HepG2 (cell line): ENCODE measurements around the gene GRK6. TPM values are rescaled to one million over a fixed set of nuclear protein-coding genes. Genes with fewer than 3 reads are reported as not detected.
A peak's percentile ranks its signal among the peaks of the same experiment; 100 is the strongest.

Experiments
- ATAC-seq: fragments of 200-7000 bp; cut with Tn5 transposase; 3 replicates; pipeline ENCODE4 v1.9.1; 2020; ENCODE audit warnings: mild to moderate bottlenecking, moderate library complexity
- BruUV-seq: library from RNA; stranded (reverse); fragments of 400-500 nt; replicated peaks from 2 replicates; lab custom pipeline; 2021; lab: Mats Ljungman, UMichigan
- CTCF ChIA-PET: fragments of 300-600 bp; formaldehyde crosslinking; extraction: SDS; loops from one replicate; lab custom pipeline; 2021; ENCODE audit warnings: low total read pairs, inconsistent platforms, low intra/inter-chr PET ratio; lab: Yijun Ruan, JAX
- POLR2A ChIA-PET: fragments of 350-600 bp; sonication (Branson Sonifier 250); formaldehyde crosslinking; loops from one replicate; lab custom pipeline; 2020; ENCODE audit warnings: antibody characterized with exemption, inconsistent platforms; lab: Yijun Ruan, JAX
- DNase-seq: peaks from one replicate; pipeline ENCODE4 v3.0.0-alpha.2; 2015; ENCODE audit warnings: low spot score
- FAIRE-seq: peaks from 3 replicates; lab custom pipeline; 2011; peaks lifted over from hg19 to GRCh38; lab: Jason Lieb, UNC
- H2AFZ ChIP-seq: one replicate; pipeline ENCODE4 v1.6.1; 2011; ENCODE audit warnings: low read length, inconsistent platforms
- H3K27ac ChIP-seq: fragments of 300-600 bp; 3 replicates; pipeline ENCODE4 v1.8.0; 2011; ENCODE audit warnings: mixed run types, mild to moderate bottlenecking, mixed read lengths, low read length, inconsistent platforms; ENCODE audit not compliant: insufficient read depth; ENCODE audit errors: extremely low read length
- H3K27me3 ChIP-seq, 2 experiments: fragments of 200-600 bp in 1 of 2; 2 replicates in 1 of 2; 3 replicates in 1 of 2; pipeline versions ENCODE4 v1.6.0 to v1.8.0; 2011; ENCODE audit warnings: low read length in 2 of 2, mild to moderate bottlenecking in 2 of 2, moderate library complexity in 2 of 2, inconsistent platforms in 1 of 2; ENCODE audit not compliant: insufficient read depth in 2 of 2, control insufficient read depth in 1 of 2
- H3K36me3 ChIP-seq, 2 experiments: fragments of 200-600 bp in 1 of 2; replicated peaks in 1 of 2; 2 replicates in 1 of 2; 3 replicates in 1 of 2; pipeline versions ENCODE4 v1.5.1 to v1.8.0; 2011; ENCODE audit warnings: low read length in 2 of 2, inconsistent platforms in 1 of 2; ENCODE audit not compliant: insufficient read depth in 2 of 2, control insufficient read depth in 1 of 2
- H3K4me1 ChIP-seq: 2 replicates; pipeline ENCODE4 v1.5.1; 2012; ENCODE audit warnings: low read length, inconsistent platforms; ENCODE audit not compliant: insufficient read depth
- H3K4me2 ChIP-seq: 2 replicates; pipeline ENCODE4 v1.6.0; 2011; ENCODE audit warnings: low read depth, low read length, inconsistent platforms
- H3K4me3 ChIP-seq, 3 experiments: fragments of 200-600 bp in 1 of 3; sonication (generic), shearing (Covaris generic) in 1 of 3; replicated peaks in 1 of 3; 2 replicates each; pipeline ENCODE4 v1.5.1; 2011 to 2016; ENCODE audit warnings: low read length in 3 of 3, inconsistent platforms in 2 of 3, low read depth in 2 of 3, mild to moderate bottlenecking in 2 of 3, control low read depth in 1 of 3, mixed read lengths in 1 of 3; ENCODE audit not compliant: insufficient read depth in 1 of 3
- H3K79me2 ChIP-seq: one replicate; pipeline ENCODE4 v1.6.1; 2011; ENCODE audit warnings: low read length, inconsistent platforms; ENCODE audit not compliant: insufficient read depth
- H3K9ac ChIP-seq: 2 replicates; pipeline ENCODE4 v1.6.0; 2011; ENCODE audit warnings: mild to moderate bottlenecking, low read depth, low read length, inconsistent platforms; ENCODE audit not compliant: insufficient read depth
- H3K9me3 ChIP-seq: 2 replicates; pipeline ENCODE4 v1.5.1; 2012; ENCODE audit warnings: mild to moderate bottlenecking, low read length
- H4K20me1 ChIP-seq: 2 replicates; pipeline ENCODE4 v1.6.0; 2011; ENCODE audit warnings: inconsistent platforms, mild to moderate bottlenecking, low read length, moderate library complexity; ENCODE audit not compliant: insufficient read depth
- ARID2 ChIP-seq: sonication (generic); formaldehyde crosslinking; IDR thresholded peaks from 2 replicates; pipeline ENCODE4 v1.8.1; 2022; ENCODE audit warnings: mild to moderate bottlenecking, missing genetic modification reagents, borderline replicate concordance
- CBFB ChIP-seq: sonication (generic); formaldehyde crosslinking; IDR thresholded peaks from 2 replicates; pipeline ENCODE4 v1.4.0; 2020; ENCODE audit warnings: missing genetic modification reagents
- ETV5 ChIP-seq: IDR thresholded peaks from 2 replicates; pipeline ENCODE4 v1.6.1; 2018; ENCODE audit warnings: missing biosample characterization, missing genetic modification reagents, inconsistent platforms, borderline replicate concordance
- HNRNPK ChIP-seq: fragments of 200-400 bp; formaldehyde crosslinking; IDR thresholded peaks from 2 replicates; pipeline ENCODE4 v1.6.1; 2018; ENCODE audit warnings: low read length, low read depth, moderate library complexity, mild to moderate bottlenecking; ENCODE audit not compliant: poor library complexity, severe bottlenecking
- MXI1 ChIP-seq: IDR thresholded peaks from 3 replicates; pipeline ENCODE4 v1.6.1; 2012; ENCODE audit warnings: low read depth, low read length, inconsistent platforms, borderline replicate concordance
- NCOA2 ChIP-seq: sonication (generic); formaldehyde crosslinking; IDR thresholded peaks from 2 replicates; pipeline ENCODE4 v1.8.0; 2022; ENCODE audit warnings: inconsistent platforms
- POGK ChIP-seq: sonication (generic); formaldehyde crosslinking; conservative IDR thresholded peaks from 2 replicates; pipeline ENCODE4 v1.8.0; 2022; ENCODE audit warnings: mild to moderate bottlenecking, moderate library complexity, missing genetic modification reagents
- PTBP1 ChIP-seq: fragments of 200-400 bp; formaldehyde crosslinking; IDR thresholded peaks from 2 replicates; pipeline ENCODE4 v1.6.1; 2018; ENCODE audit warnings: low read length, low read depth; ENCODE audit not compliant: poor library complexity, severe bottlenecking
- RBFOX2 ChIP-seq: fragments of 200-400 bp; formaldehyde crosslinking; IDR thresholded peaks from 2 replicates; pipeline ENCODE4 v1.6.1; 2017; ENCODE audit warnings: low read depth, mild to moderate bottlenecking, low read length
- SPEN ChIP-seq: sonication (generic); formaldehyde crosslinking; IDR thresholded peaks from 2 replicates; pipeline ENCODE4 v1.5.1; 2020; ENCODE audit warnings: low read depth, mild to moderate bottlenecking, missing genetic modification reagents
- ZBTB38 ChIP-seq: sonication (generic); formaldehyde crosslinking; IDR thresholded peaks from 2 replicates; pipeline ENCODE4 v1.5.1; 2020; ENCODE audit warnings: mild to moderate bottlenecking, missing genetic modification reagents
- ZNF446 ChIP-seq: sonication (generic); formaldehyde crosslinking; IDR thresholded peaks from 2 replicates; pipeline ENCODE4 v1.5.0; 2020; ENCODE audit warnings: mild to moderate bottlenecking, missing genetic modification reagents
- ZNF772 ChIP-seq: sonication (generic); formaldehyde crosslinking; IDR thresholded peaks from 2 replicates; pipeline ENCODE4 v1.5.0; 2020; ENCODE audit warnings: mild to moderate bottlenecking, missing genetic modification reagents
- WGBS: methylation state at CpG from one replicate; pipeline ENCODE4 v1.1.6; 2017; ENCODE audit warnings: low lambda C conversion rate; 5-methylcytosine and 5-hydroxymethylcytosine counted together
- in situ Hi-C: cut with HindIII; loops from 2 replicates; pipeline ENCODE4 v1.10.0; 2017; ENCODE audit warnings: low pct_unique_long_range_greater_than_20kb; ENCODE audit not compliant: extremely low pct_ligation_motif_present
- intact Hi-C: fragments of 100-400 bp; cut with micrococcal nuclease; formaldehyde crosslinking; loops from one replicate; pipeline ENCODE4 v1.10.0; 2022; ENCODE audit not compliant: unreplicated experiment
- polyA plus RNA-seq, 8 experiments: library from polyadenylated mRNA; depleted of rRNA in 3 of 8; stranded (reverse) in 7 of 8; unstranded in 1 of 8; fragments of >200 nt; fragmentation: Illumina TruSeq in 4 of 8; extraction: Trizol in 4 of 8; gene quantifications; 2 replicates each; pipeline versions ENCODE4 v1.2.1 to v1.2.3, GENCODE V29; 2011 to 2016; ENCODE audit warnings: low read depth in 4 of 8, missing spikeins in 1 of 8, mixed read lengths in 1 of 8; ENCODE audit not compliant: insufficient read depth in 1 of 8
- total RNA-seq, 5 experiments: library from RNA; depleted of rRNA; stranded (reverse); fragments of >200 nt; fragmentation: Illumina TruSeq; extraction: Trizol; gene quantifications; 2 replicates each; pipeline ENCODE4 v1.2.3, GENCODE V29; 2016; ENCODE audit warnings: low read depth in 1 of 5
- TF ChIP-seq, protein P1 (sequence below), 2 experiments: fragments of 450-650 bp in 1 of 2; sonication (generic) in 1 of 2; formaldehyde crosslinking; IDR thresholded peaks; 2 replicates each; pipeline versions ENCODE4 v1.5.0 to v1.8.0; 2020 to 2022; ENCODE audit warnings: mild to moderate bottlenecking in 1 of 2, missing genetic modification reagents in 1 of 2
- TF ChIP-seq, protein P2 (sequence below): sonication (generic); formaldehyde crosslinking; IDR thresholded peaks from 2 replicates; pipeline ENCODE4 v1.4.0; 2020; ENCODE audit warnings: mild to moderate bottlenecking, low read depth, missing genetic modification reagents

GRK6 gene
- total and polyA plus RNA-seq, 2 of the 13 experiments (the other 11 are each of a cell fraction or from before 2014, with no cell fraction given): 13.2 to 19.9 TPM

DNA sequence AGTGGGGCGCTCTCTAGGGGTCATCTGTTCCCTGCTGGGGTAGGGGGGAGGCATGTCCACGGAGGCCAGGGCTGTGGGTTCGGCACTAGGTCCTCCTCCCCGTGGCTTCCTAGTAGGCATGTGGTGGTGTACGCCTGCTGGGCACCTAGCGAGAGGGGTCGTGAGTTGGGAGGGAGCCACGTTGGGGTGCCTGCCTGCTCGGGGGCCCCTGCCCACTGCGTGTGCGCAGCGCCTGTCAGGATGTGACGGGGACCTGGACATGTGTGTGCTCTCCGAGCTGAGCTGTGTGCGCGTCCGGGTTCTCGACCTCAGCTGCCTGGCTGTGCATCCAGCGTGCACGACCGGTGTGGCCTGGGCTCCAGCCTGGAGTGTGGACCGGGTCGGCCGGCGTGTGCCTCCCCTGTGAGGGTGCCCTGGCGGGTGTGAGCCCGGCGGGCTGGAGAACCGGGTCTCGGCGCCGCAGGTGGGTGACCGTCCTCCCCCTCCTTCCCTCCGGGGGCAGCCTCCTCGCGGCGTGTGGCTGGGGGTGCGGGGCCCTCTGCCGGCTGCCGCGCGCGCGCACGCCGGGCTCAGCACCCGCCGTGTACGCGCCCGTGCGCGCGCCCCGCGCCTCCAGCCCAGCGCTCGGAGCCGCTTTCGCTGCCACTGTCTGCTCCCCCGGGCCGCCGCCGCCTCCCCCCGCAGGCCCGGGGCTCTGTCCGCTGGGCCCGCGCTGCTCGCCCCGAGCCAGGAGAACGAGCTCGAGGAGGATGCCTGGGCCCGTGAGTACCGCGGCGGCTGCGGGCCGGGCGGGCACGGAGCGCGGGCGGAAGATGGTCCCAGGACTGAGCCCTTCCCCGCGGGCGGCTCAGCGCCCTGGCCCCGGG is 20.0 kb downstream of the GRK6 start, which contains the start of gene PRR7 (continued):
- 0 out of 2 replicates have a peak, but pooled peaks have one; percentile 51 for TF ChIP-seq POGK (CRISPR knock-in tag)
- no peak for TF ChIP-seq NCOA2
- 0 out of 2 replicates have a peak, but pooled peaks have one; percentile 33 for TF ChIP-seq CBFB (CRISPR knock-in tag)
- 0 out of 2 replicates have a peak, but pooled peaks have one; percentile 10 for TF ChIP-seq SPEN (CRISPR knock-in tag)
- TF ChIP-seq PTBP1: no peak

- peak overlapping the region; percentile 74 for H3K27ac ChIP-seq
- FAIRE-seq (no peak), ATAC-seq (peak; percentile 12), DNase-seq (no peak)
- peak overlapping the region; percentile 82 for H3K9ac ChIP-seq
- H3K79me2 ChIP-seq: no peaks in the 10 kb centered on the region
- POLR2A ChIA-PET: interaction anchor here (0.7 to 4.2 kb wide), 19 partner anchors 10 to 95 kb away, joined by 3 to 19 read pairs (median 4); partner anchors contain the start of genes F12, GRK6, LMAN2 and PDLIM7
- no TSS peak for BruUV-seq
- peak overlapping the region; percentile 99 for H3K4me2 ChIP-seq
- no peak overlapping the region for H2AFZ ChIP-seq
- in situ Hi-C loops (loop anchor here (5.0 kb wide), 1 partner anchor 135 kb away; the partner anchor contains the start of gene MXD3), intact Hi-C loops (loop anchor here (5.0 kb wide), 1 partner anchor 120 kb away; no protein-coding TSS in a partner anchor)
- CTCF ChIA-PET: interaction anchor here (1.4 kb wide), 1 partner anchor 10 kb away, joined by 5 read pairs; no protein-coding TSS in a partner anchor
- H3K4me3 ChIP-seq: peak overlapping the region; percentile 55 to 80 (median 61); a peak in 5 of 6 replicates
- peaks cover 49% of the 10 kb centered on the region for H3K4me1 ChIP-seq
- H3K36me3 ChIP-seq: peaks cover under 1 to 5% of the 10 kb centered on the region in 2 experiments; a peak in 1 of 5 replicates
- no peaks in the 10 kb centered on the region for H3K27me3 ChIP-seq
- H4K20me1 ChIP-seq: peaks cover 2% of the 10 kb centered on the region; the same call in 1 of the 2 replicates
- no peaks in the 10 kb centered on the region for H3K9me3 ChIP-seq
- 0% methylated on average over 4 of the region's 52 CpGs for WGBS
- TF ChIP-seq ZNF772 (CRISPR knock-in tag) (no peak), ARID2 (CRISPR knock-in tag) (no peak), RBFOX2 (peak; percentile 15), ZBTB38 (CRISPR knock-in tag) (no peak), ZNF446 (CRISPR knock-in tag) (0 out of 2 replicates have a peak, but pooled peaks have one; percentile 59), HNRNPK (peak; percentile 83), MXI1 (peak; percentile 74; the same call in 1 of the 3 replicates), ETV5 (CRISPR knock-in tag) (0 out of 2 replicates have a peak, but pooled peaks have one; percentile 19), SPEN (CRISPR knock-in tag) (0 out of 2 replicates have a peak, but pooled peaks have one; percentile 2)
- TF ChIP-seq, protein P1, sequence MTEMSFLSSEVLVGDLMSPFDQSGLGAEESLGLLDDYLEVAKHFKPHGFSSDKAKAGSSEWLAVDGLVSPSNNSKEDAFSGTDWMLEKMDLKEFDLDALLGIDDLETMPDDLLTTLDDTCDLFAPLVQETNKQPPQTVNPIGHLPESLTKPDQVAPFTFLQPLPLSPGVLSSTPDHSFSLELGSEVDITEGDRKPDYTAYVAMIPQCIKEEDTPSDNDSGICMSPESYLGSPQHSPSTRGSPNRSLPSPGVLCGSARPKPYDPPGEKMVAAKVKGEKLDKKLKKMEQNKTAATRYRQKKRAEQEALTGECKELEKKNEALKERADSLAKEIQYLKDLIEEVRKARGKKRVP (CRISPR knock-in tag; IDR thresholded peaks at IDR 0.05): 0 out of 4 replicates have a peak, but pooled peaks of 1 of the 2 experiments have one; percentile 4
- TF ChIP-seq, protein P2, sequence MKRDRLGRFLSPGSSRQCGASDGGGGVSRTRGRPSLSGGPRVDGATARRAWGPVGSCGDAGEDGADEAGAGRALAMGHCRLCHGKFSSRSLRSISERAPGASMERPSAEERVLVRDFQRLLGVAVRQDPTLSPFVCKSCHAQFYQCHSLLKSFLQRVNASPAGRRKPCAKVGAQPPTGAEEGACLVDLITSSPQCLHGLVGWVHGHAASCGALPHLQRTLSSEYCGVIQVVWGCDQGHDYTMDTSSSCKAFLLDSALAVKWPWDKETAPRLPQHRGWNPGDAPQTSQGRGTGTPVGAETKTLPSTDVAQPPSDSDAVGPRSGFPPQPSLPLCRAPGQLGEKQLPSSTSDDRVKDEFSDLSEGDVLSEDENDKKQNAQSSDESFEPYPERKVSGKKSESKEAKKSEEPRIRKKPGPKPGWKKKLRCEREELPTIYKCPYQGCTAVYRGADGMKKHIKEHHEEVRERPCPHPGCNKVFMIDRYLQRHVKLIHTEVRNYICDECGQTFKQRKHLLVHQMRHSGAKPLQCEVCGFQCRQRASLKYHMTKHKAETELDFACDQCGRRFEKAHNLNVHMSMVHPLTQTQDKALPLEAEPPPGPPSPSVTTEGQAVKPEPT (CRISPR knock-in tag): no peak
These were observed 20.7 kb downstream of the GRK6 start for GRCh38 chr5:177447066-177447610.
